Activated CD8-positive, alpha-beta memory T cell treated with anti-CD3 and anti-CD28 coated beads, Interleukin-2, amount 10 ng/mL, durations not matched to agents 7 days and 5 days (primary cell): ENCODE measurements around the gene DYNC1H1. TPM values are rescaled to one million over a fixed set of nuclear protein-coding genes. Genes with fewer than 3 reads are reported as not detected.

ENCODE experiments used
- ATAC-seq: fragments of 150-1000 bp; cut with Tn5 transposase; one replicate; pipeline ENCODE4 v1.10.0; 2021; ENCODE audit warnings: moderate library complexity
- CTCF ChIA-PET: fragments of 350-600 bp; sonication (Branson Sonifier 250); formaldehyde crosslinking; loops from one replicate; lab custom pipeline; 2021; ENCODE audit warnings: antibody characterized with exemption; lab: Charles Lee
- DNase-seq: peaks from one replicate; pipeline ENCODE4 v3.0.0-alpha.2; 2020
- H3K27ac Mint-ChIP-seq: one replicate; pipeline ENCODE4 v1.8.0; 2021; ENCODE audit warnings: mild to moderate bottlenecking, mixed read lengths
- H3K27me3 Mint-ChIP-seq: one replicate; pipeline ENCODE4 v1.8.0; 2021; ENCODE audit warnings: mixed read lengths
- H3K36me3 Mint-ChIP-seq: one replicate; pipeline ENCODE4 v1.8.0; 2021; ENCODE audit warnings: mild to moderate bottlenecking, mixed read lengths
- H3K4me1 Mint-ChIP-seq: one replicate; pipeline ENCODE4 v1.8.0; 2021; ENCODE audit warnings: mixed read lengths
- H3K4me3 Mint-ChIP-seq: one replicate; pipeline ENCODE4 v1.8.0; 2021; ENCODE audit warnings: mild to moderate bottlenecking, moderate library complexity, mixed read lengths
- H3K9me3 Mint-ChIP-seq: one replicate; pipeline ENCODE4 v1.8.0; 2022; ENCODE audit warnings: low read depth, mixed read lengths
- total RNA-seq, 2 experiments: library from RNA; stranded (reverse); gene quantifications; one replicate each; pipeline ENCODE4 v1.2.3, GENCODE V29; 2021

DYNC1H1 gene
- total RNA-seq, 2 experiments from 2014 or later: 308 to 325 TPM

- peaks cover 64% of the 10 kb centered on the region for H3K36me3 Mint-ChIP-seq
- CTCF ChIA-PET: no interaction called here
Measured at GRCh38 chr14:101991352-101991751, 27.0 kb downstream of the DYNC1H1 start.

GRCh38 chr14:101992708-101993107, 28.3 kb downstream of the DYNC1H1 start:
- Mint-ChIP-seq H3K4me1 (peaks cover 27% of the 10 kb centered on the region), H3K27ac (peak overlapping the region; percentile 5), H3K36me3 (peaks cover 62% of the 10 kb centered on the region), H3K4me3 (no peak overlapping the region), H3K9me3 (no peaks in the 10 kb centered on the region), H3K27me3 (no peaks in the 10 kb centered on the region)
- ATAC-seq (no peak), DNase-seq (no peak)
- CTCF ChIA-PET: interaction anchor here (1.0 kb wide), 1 partner anchor 70 kb away, joined by 4 read pairs; no protein-coding TSS in a partner anchor

More at GRCh38 chr14:101991352-101991751, 27.0 kb downstream of the DYNC1H1 start:
- H3K4me3 Mint-ChIP-seq: no peak overlapping the region
- DNase-seq (no peak), ATAC-seq (peak; percentile 64)
- H3K9me3 Mint-ChIP-seq: no peaks in the 10 kb centered on the region
- H3K27ac Mint-ChIP-seq: no peak overlapping the region
- H3K27me3 Mint-ChIP-seq: no peaks in the 10 kb centered on the region
- peaks cover 27% of the 10 kb centered on the region for H3K4me1 Mint-ChIP-seq

GRCh38 chr14:101997429-101998336, 33.3 kb downstream of the DYNC1H1 start:
- Mint-ChIP-seq H3K27me3 (no peaks in the 10 kb centered on the region), H3K27ac (no peak overlapping the region), H3K36me3 (peaks cover 62% of the 10 kb centered on the region), H3K4me3 (no peak overlapping the region), H3K9me3 (no peaks in the 10 kb centered on the region), H3K4me1 (peaks cover 2% of the 10 kb centered on the region)
- CTCF ChIA-PET: no interaction called here
- DNase-seq: no peak
- no peak for ATAC-seq

- Mint-ChIP-seq H3K27me3 (no peaks in the 10 kb centered on the region), H3K4me3 (no peak overlapping the region), H3K36me3 (peaks cover 60% of the 10 kb centered on the region), H3K9me3 (no peaks in the 10 kb centered on the region), H3K27ac (no peak overlapping the region), H3K4me1 (no peaks in the 10 kb centered on the region)
- ATAC-seq: no peak
- no peak for DNase-seq
- CTCF ChIA-PET: no interaction called here
Measured at GRCh38 chr14:102000902-102001301, 36.5 kb downstream of the DYNC1H1 start.

- ATAC-seq: no peak
- Mint-ChIP-seq H3K4me3 (no peak overlapping the region), H3K27me3 (no peaks in the 10 kb centered on the region), H3K4me1 (no peaks in the 10 kb centered on the region), H3K36me3 (peaks cover 66% of the 10 kb centered on the region), H3K9me3 (no peaks in the 10 kb centered on the region), H3K27ac (no peak overlapping the region)
- CTCF ChIA-PET: interaction anchor here (0.8 kb wide), 1 partner anchor 91 kb away, joined by 3 read pairs; no protein-coding TSS in a partner anchor
- no peak for DNase-seq
Measured at GRCh38 chr14:102005336-102005735, 41.0 kb downstream of the DYNC1H1 start.

GRCh38 chr14:102007916-102008418, 43.6 kb downstream of the DYNC1H1 start:
- Mint-ChIP-seq H3K27me3 (no peaks in the 10 kb centered on the region), H3K4me3 (no peak overlapping the region), H3K4me1 (no peaks in the 10 kb centered on the region), H3K27ac (no peak overlapping the region), H3K9me3 (no peaks in the 10 kb centered on the region), H3K36me3 (peaks cover 69% of the 10 kb centered on the region)
- no peak for ATAC-seq
- CTCF ChIA-PET: interaction anchor here (1.1 kb wide), 1 partner anchor 37 kb away, joined by 3 read pairs; no protein-coding TSS in a partner anchor
- no peak for DNase-seq

- no peak overlapping the region for H3K27ac Mint-ChIP-seq
- no peaks in the 10 kb centered on the region for H3K27me3 Mint-ChIP-seq
- peaks cover 3% of the 10 kb centered on the region for H3K4me1 Mint-ChIP-seq
- CTCF ChIA-PET: interaction anchor here (0.7 kb wide), 1 partner anchor 87 kb away, joined by 3 read pairs; no protein-coding TSS in a partner anchor
- no peak overlapping the region for H3K4me3 Mint-ChIP-seq
- peaks cover 75% of the 10 kb centered on the region for H3K36me3 Mint-ChIP-seq
- ATAC-seq (no peak), DNase-seq (no peak)
- H3K9me3 Mint-ChIP-seq: no peaks in the 10 kb centered on the region
Measured at GRCh38 chr14:102008891-102009290, 44.5 kb downstream of the DYNC1H1 start.

GRCh38 chr14:102011631-102012030, 47.3 kb downstream of the DYNC1H1 start:
- Mint-ChIP-seq H3K36me3 (peaks cover 80% of the 10 kb centered on the region), H3K27ac (no peak overlapping the region), H3K9me3 (no peaks in the 10 kb centered on the region), H3K4me1 (peaks cover 3% of the 10 kb centered on the region), H3K4me3 (no peak overlapping the region), H3K27me3 (no peaks in the 10 kb centered on the region)
- DNase-seq: no peak
- CTCF ChIA-PET: no interaction called here
- no peak for ATAC-seq

GRCh38 chr14:102012336-102012735, 48.0 kb downstream of the DYNC1H1 start:
- peaks cover 79% of the 10 kb centered on the region for H3K36me3 Mint-ChIP-seq
- no peaks in the 10 kb centered on the region for H3K9me3 Mint-ChIP-seq
- no peak overlapping the region for H3K27ac Mint-ChIP-seq
- CTCF ChIA-PET: interaction anchor here (0.7 kb wide), 1 partner anchor 74 kb away, joined by 4 read pairs; no protein-coding TSS in a partner anchor
- H3K4me3 Mint-ChIP-seq: no peak overlapping the region
- no peaks in the 10 kb centered on the region for H3K27me3 Mint-ChIP-seq
- peaks cover 3% of the 10 kb centered on the region for H3K4me1 Mint-ChIP-seq
- no peak for DNase-seq
- no peak for ATAC-seq

GRCh38 chr14:102013669-102014200, 49.4 kb downstream of the DYNC1H1 start:
- Mint-ChIP-seq H3K4me1 (peaks cover 8% of the 10 kb centered on the region), H3K9me3 (no peaks in the 10 kb centered on the region), H3K27ac (peak overlapping the region; percentile 25), H3K27me3 (no peaks in the 10 kb centered on the region), H3K4me3 (no peak overlapping the region), H3K36me3 (peaks cover 85% of the 10 kb centered on the region)
- ATAC-seq (no peak), DNase-seq (no peak)
- CTCF ChIA-PET: interaction anchor here (0.6 kb wide), 1 partner anchor 204 kb away, joined by 3 read pairs; no protein-coding TSS in a partner anchor

GRCh38 chr14:102015045-102015685, 50.8 kb downstream of the DYNC1H1 start:
- ATAC-seq (no peak), DNase-seq (no peak)
- no peaks in the 10 kb centered on the region for H3K9me3 Mint-ChIP-seq
- CTCF ChIA-PET: no interaction called here
- no peaks in the 10 kb centered on the region for H3K27me3 Mint-ChIP-seq
- peaks cover 83% of the 10 kb centered on the region for H3K36me3 Mint-ChIP-seq
- no peak overlapping the region for H3K4me3 Mint-ChIP-seq
- peaks cover 18% of the 10 kb centered on the region for H3K4me1 Mint-ChIP-seq
- H3K27ac Mint-ChIP-seq: no peak overlapping the region

- Mint-ChIP-seq H3K4me3 (no peak overlapping the region), H3K27ac (no peak overlapping the region), H3K9me3 (no peaks in the 10 kb centered on the region), H3K27me3 (no peaks in the 10 kb centered on the region), H3K4me1 (peaks cover 24% of the 10 kb centered on the region), H3K36me3 (peaks cover 84% of the 10 kb centered on the region)
- ATAC-seq (no peak), DNase-seq (no peak)
- CTCF ChIA-PET: interaction anchor here (0.6 kb wide), 1 partner anchor 82 kb away, joined by 3 read pairs; no protein-coding TSS in a partner anchor
Measured at GRCh38 chr14:102015771-102016170, 51.4 kb downstream of the DYNC1H1 start.
